ENCODE results near the gene BIRC5. TPM values are rescaled to one million over a fixed set of nuclear protein-coding genes. Genes with fewer than 3 reads are reported as not detected.

The BIRC5 gene
- total RNA-seq, 1 donor from 2014 or later = 25.0 TPM

- peak; percentile 81 for DNase-seq (ENCODE audit: low spot score)
Observed at GRCh38 chr17:78272181-78272913, 58.3 kb downstream of the BIRC5 start.

- DNase-seq (ENCODE audit: low spot score) = no peak
Observed at GRCh38 chr17:78272914-78273258, 58.8 kb downstream of the BIRC5 start.

GRCh38 chr17:78273813-78274212, 59.8 kb downstream of the BIRC5 start:
- DNase-seq (ENCODE audit: low spot score) = no peak

Other genes with a start within 250 kb of the BIRC5 start
- 20.9 TPM for gene TMC6, start 85.5 kb upstream of the BIRC5 start, total RNA-seq (ENCODE audit: insufficient read depth, low replicate concordance)
- not detected for gene TMC8, start 83.5 kb upstream of the BIRC5 start, total RNA-seq (ENCODE audit: insufficient read depth, low replicate concordance)
- gene C17orf99, start 67.9 kb upstream of the BIRC5 start, total RNA-seq (ENCODE audit: insufficient read depth, low replicate concordance) = 7.2 TPM
- 31.8 TPM for gene SYNGR2, start 45.7 kb upstream of the BIRC5 start, total RNA-seq (ENCODE audit: insufficient read depth, low replicate concordance)
- 8.9 TPM for gene TK1, start 27.2 kb upstream of the BIRC5 start, total RNA-seq (ENCODE audit: insufficient read depth, low replicate concordance)
- gene AFMID, start 26.9 kb upstream of the BIRC5 start, total RNA-seq (ENCODE audit: insufficient read depth, low replicate concordance) = 5.3 TPM
- 0.96 TPM for gene TMEM235, start 17.4 kb downstream of the BIRC5 start, total RNA-seq (ENCODE audit: insufficient read depth, low replicate concordance)
- gene SOCS3, start 145.8 kb downstream of the BIRC5 start, total RNA-seq (ENCODE audit: insufficient read depth, low replicate concordance) = 137 TPM
- 35.4 TPM for gene PGS1, start 164.4 kb downstream of the BIRC5 start, total RNA-seq (ENCODE audit: insufficient read depth, low replicate concordance)

Data from umbilical cord (tissue), 2 donors.